ENCODE measurements around the gene FBXW2. TPM values are rescaled to one million over a fixed set of nuclear protein-coding genes. Genes with fewer than 3 reads are reported as not detected.
A peak's percentile ranks its signal among the peaks of the same experiment; 100 is the strongest.

Gene FBXW2
- total RNA-seq, 1 donor = 36.9 TPM

DNA sequence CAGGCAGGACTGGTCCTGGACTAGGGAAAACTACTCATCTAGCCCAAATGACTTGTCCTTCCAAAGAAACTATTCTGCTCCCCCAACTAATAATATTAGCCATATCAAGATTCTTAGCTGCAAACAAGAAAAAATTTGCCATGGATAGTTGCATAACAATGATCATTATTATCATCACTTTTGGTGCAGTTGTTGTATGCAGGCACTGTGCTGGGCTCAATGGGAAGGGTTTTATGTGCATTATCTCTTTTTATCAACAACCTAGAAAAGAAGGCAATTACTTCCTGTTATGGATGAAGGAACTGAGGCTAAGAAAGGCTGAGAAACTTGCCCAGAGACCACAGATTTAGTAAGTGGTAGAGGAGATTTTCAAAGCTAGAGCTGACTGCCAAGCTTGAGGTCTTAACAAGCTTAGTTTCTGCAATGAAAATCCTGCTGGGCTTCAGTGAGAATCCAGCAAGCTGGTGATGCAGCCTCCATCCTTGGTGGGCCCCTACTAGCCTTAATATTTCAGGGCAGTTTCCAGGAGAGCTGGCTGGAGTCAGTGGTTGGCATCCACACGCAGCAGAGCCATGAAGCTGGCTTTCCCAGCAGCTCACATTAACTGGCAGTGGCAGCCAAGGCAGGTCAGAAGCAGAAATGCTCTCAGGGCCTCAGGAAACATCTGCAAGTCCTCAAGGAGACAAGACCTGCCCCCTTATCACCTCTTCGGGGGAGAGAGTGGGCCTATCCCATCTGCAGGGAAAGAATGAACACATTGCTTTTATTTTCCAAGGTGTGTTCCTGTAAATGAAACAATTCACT lies 58.4 kb downstream of the FBXW2 start:
- TF ChIP-seq, protein P1, sequence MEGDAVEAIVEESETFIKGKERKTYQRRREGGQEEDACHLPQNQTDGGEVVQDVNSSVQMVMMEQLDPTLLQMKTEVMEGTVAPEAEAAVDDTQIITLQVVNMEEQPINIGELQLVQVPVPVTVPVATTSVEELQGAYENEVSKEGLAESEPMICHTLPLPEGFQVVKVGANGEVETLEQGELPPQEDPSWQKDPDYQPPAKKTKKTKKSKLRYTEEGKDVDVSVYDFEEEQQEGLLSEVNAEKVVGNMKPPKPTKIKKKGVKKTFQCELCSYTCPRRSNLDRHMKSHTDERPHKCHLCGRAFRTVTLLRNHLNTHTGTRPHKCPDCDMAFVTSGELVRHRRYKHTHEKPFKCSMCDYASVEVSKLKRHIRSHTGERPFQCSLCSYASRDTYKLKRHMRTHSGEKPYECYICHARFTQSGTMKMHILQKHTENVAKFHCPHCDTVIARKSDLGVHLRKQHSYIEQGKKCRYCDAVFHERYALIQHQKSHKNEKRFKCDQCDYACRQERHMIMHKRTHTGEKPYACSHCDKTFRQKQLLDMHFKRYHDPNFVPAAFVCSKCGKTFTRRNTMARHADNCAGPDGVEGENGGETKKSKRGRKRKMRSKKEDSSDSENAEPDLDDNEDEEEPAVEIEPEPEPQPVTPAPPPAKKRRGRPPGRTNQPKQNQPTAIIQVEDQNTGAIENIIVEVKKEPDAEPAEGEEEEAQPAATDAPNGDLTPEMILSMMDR (IDR thresholded peaks at IDR 0.05; ENCODE audit: extremely low read depth, low read depth, low read length) = no peak
- Histone ChIP-seq H3K9me3 (ENCODE audit: low read depth, low read length) (no peaks in the 10 kb centered on the region), H3K27ac (ENCODE audit: low read depth, low read length) (no peak overlapping the region), H4K20me1 (ENCODE audit: insufficient read depth, low read length) (no peaks in the 10 kb centered on the region), H3K4me2 (ENCODE audit: insufficient read depth, low read length) (no peak overlapping the region), H3K27me3 (ENCODE audit: insufficient read depth, low read length) (no peaks in the 10 kb centered on the region), H2AFZ (ENCODE audit: low read length) (no peak overlapping the region), H3K79me2 (ENCODE audit: insufficient read depth, low read length) (no peaks in the 10 kb centered on the region), H3K4me1 (ENCODE audit: insufficient read depth, low read length) (peaks cover 16% of the 10 kb centered on the region), H3K36me3 (ENCODE audit: insufficient read depth, low read length) (no peaks in the 10 kb centered on the region), H3K4me3 (ENCODE audit: insufficient read depth, low read length) (no peak overlapping the region)
- DNase-seq (ENCODE audit: insufficient read length, low spot score, missing footprints) = no peak

DNA sequence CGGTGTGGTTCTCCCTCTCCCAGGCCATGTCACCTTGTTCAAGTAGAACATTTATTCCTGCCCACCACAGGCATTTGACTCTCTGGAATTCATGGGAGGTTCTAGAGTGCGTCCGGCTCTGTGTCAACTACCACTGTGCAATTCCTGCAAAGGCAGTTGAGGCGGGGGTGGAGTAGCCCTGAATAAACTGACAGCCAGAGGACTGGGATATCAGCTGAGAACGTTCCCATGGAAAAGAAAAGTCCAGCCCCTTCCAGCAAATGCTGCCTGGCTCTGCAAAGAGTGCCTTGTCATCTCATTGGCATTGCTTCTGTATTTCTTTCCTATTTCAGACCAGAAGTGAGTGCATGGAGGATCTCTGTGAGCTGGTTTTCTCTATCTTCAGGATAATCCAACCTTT lies 60.0 kb downstream of the FBXW2 start:
- TF ChIP-seq, protein P1 (IDR thresholded peaks at IDR 0.05; ENCODE audit: extremely low read depth, low read depth, low read length) = no peak
- Histone ChIP-seq H3K4me3 (ENCODE audit: insufficient read depth, low read length) (no peak overlapping the region), H3K36me3 (ENCODE audit: insufficient read depth, low read length) (no peaks in the 10 kb centered on the region), H3K79me2 (ENCODE audit: insufficient read depth, low read length) (no peaks in the 10 kb centered on the region), H3K9me3 (ENCODE audit: low read depth, low read length) (no peaks in the 10 kb centered on the region), H3K4me1 (ENCODE audit: insufficient read depth, low read length) (peaks cover 17% of the 10 kb centered on the region), H3K4me2 (ENCODE audit: insufficient read depth, low read length) (peak overlapping the region; percentile 16), H2AFZ (ENCODE audit: low read length) (no peak overlapping the region), H3K27ac (ENCODE audit: low read depth, low read length) (no peak overlapping the region), H3K27me3 (ENCODE audit: insufficient read depth, low read length) (no peaks in the 10 kb centered on the region), H4K20me1 (ENCODE audit: insufficient read depth, low read length) (no peaks in the 10 kb centered on the region)
- peak; percentile 91 for DNase-seq (ENCODE audit: insufficient read length, low spot score, missing footprints)

DNA sequence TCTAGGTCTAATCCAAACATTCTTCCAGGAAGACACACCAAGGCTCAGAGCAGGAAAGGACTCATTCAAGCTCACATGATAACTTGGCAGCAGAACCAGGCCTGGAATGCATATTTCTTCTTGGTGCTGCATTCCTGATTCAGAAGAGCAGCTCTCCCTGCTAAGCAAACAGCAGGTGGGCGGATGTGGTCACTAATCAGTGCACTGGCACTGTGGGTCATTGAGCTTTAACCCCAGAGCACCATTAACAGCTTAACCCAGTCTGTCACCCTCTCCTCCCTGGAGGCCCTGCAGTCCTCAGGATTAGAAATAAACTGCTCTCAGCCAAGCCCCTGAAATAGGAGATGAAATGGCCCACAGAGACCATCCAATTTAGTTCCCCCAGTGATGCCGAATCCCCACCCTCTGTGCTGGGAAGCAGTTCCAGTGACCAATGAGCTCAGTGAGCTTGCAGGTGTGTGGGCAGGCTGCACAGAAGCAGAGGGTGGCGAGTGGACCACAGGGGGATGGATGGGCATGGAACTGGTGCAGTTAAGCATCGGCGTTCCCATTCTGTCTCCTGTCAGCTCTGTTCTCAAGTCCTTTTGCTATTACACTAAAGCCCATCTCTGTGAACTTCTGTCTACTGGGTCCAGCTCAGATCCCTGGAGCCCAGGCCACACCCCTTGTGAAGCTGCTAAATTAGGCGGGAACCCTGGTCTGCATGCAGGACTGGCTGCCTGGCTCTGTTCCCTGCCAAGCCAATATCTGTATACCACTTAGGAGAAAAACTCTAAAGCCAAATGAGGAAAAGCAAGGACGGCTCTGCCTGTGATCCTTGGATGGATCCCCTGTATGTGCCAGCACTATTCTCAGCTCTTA lies 62.3 kb downstream of the FBXW2 start:
- no peak overlapping the region for H3K27ac ChIP-seq (ENCODE audit: low read depth, low read length)
- TF ChIP-seq, protein P1 (IDR thresholded peaks at IDR 0.05; ENCODE audit: extremely low read depth, low read depth, low read length) = no peak
- H3K4me2 ChIP-seq (ENCODE audit: insufficient read depth, low read length) = no peak overlapping the region
- peaks cover 17% of the 10 kb centered on the region for H3K4me1 ChIP-seq (ENCODE audit: insufficient read depth, low read length)
- peak; percentile 82 for DNase-seq (ENCODE audit: insufficient read length, low spot score, missing footprints)
- H4K20me1 ChIP-seq (ENCODE audit: insufficient read depth, low read length) = no peaks in the 10 kb centered on the region
- peaks cover 6% of the 10 kb centered on the region for H3K27me3 ChIP-seq (ENCODE audit: insufficient read depth, low read length)
- no peaks in the 10 kb centered on the region for H3K36me3 ChIP-seq (ENCODE audit: insufficient read depth, low read length)
- no peaks in the 10 kb centered on the region for H3K79me2 ChIP-seq (ENCODE audit: insufficient read depth, low read length)
- no peaks in the 10 kb centered on the region for H3K9me3 ChIP-seq (ENCODE audit: low read depth, low read length)
- H3K4me3 ChIP-seq (ENCODE audit: insufficient read depth, low read length) = no peak overlapping the region
- H2AFZ ChIP-seq (ENCODE audit: low read length) = no peak overlapping the region

DNA sequence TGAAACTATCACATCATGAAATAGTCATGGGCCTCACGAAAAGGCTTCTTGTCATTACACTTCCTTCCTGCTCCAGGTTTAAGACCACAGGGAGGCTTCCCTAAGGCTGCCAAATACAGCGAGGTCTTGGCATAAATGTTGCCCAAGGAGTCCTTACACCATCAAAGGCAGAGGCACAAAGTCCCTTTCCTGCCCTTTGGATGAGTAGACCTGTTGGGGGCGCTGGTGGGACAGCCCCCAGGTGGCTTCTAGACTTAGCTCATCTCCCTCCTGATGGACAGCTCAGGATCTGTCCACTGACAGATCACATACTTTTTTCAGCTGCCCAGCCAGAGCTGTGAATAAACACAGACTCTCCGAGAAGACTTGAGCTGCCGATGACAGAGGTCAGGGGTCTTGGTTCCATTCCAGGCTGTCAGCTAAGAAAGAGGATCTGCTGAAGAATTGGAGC lies 63.4 kb downstream of the FBXW2 start:
- Histone ChIP-seq H3K4me2 (ENCODE audit: insufficient read depth, low read length) (no peak overlapping the region), H3K36me3 (ENCODE audit: insufficient read depth, low read length) (no peaks in the 10 kb centered on the region), H3K4me3 (ENCODE audit: insufficient read depth, low read length) (no peak overlapping the region), H3K27ac (ENCODE audit: low read depth, low read length) (no peak overlapping the region), H3K79me2 (ENCODE audit: insufficient read depth, low read length) (no peaks in the 10 kb centered on the region), H3K4me1 (ENCODE audit: insufficient read depth, low read length) (peaks cover 17% of the 10 kb centered on the region), H2AFZ (ENCODE audit: low read length) (no peak overlapping the region), H3K9me3 (ENCODE audit: low read depth, low read length) (no peaks in the 10 kb centered on the region), H4K20me1 (ENCODE audit: insufficient read depth, low read length) (no peaks in the 10 kb centered on the region), H3K27me3 (ENCODE audit: insufficient read depth, low read length) (peaks cover 6% of the 10 kb centered on the region)
- no peak for DNase-seq (ENCODE audit: insufficient read length, low spot score, missing footprints)
- TF ChIP-seq, protein P1 (IDR thresholded peaks at IDR 0.05; ENCODE audit: extremely low read depth, low read depth, low read length) = peak; percentile 22
